GM12874 (cell line): ENCODE data around the gene ABCA10.

Experiments used
- TF ChIP-seq, protein P1 (sequence below): IDR thresholded peaks from 2 replicates; pipeline ENCODE4 v1.5.1; 2011; ENCODE audit warnings: low read depth, mild to moderate bottlenecking, control low read depth, low read length, moderate library complexity; ENCODE audit not compliant: insufficient read depth

ABCA10 gene, protein sequence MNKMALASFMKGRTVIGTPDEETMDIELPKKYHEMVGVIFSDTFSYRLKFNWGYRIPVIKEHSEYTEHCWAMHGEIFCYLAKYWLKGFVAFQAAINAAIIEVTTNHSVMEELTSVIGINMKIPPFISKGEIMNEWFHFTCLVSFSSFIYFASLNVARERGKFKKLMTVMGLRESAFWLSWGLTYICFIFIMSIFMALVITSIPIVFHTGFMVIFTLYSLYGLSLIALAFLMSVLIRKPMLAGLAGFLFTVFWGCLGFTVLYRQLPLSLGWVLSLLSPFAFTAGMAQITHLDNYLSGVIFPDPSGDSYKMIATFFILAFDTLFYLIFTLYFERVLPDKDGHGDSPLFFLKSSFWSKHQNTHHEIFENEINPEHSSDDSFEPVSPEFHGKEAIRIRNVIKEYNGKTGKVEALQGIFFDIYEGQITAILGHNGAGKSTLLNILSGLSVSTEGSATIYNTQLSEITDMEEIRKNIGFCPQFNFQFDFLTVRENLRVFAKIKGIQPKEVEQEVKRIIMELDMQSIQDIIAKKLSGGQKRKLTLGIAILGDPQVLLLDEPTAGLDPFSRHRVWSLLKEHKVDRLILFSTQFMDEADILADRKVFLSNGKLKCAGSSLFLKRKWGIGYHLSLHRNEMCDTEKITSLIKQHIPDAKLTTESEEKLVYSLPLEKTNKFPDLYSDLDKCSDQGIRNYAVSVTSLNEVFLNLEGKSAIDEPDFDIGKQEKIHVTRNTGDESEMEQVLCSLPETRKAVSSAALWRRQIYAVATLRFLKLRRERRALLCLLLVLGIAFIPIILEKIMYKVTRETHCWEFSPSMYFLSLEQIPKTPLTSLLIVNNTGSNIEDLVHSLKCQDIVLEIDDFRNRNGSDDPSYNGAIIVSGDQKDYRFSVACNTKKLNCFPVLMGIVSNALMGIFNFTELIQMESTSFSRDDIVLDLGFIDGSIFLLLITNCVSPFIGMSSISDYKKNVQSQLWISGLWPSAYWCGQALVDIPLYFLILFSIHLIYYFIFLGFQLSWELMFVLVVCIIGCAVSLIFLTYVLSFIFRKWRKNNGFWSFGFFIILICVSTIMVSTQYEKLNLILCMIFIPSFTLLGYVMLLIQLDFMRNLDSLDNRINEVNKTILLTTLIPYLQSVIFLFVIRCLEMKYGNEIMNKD (N-terminal part only)

DNA sequence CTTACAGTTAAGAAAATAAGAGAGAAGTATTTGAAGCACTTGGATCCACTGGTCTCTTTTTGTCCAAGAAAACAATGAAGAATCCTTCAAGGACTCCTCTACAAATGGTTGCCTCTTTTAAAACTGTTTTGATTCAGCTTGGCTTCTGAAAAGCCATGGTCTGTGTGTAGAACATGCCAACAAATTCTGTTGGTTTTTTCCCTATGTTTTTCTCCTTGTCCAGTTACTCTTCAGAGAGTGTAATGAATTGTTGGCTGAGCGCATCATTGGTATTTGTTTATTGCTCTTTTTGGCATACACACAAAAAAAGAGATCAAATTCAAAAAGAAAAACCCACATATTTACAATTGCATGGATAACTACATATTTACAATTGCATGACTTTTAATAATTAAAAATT is at the start of gene ABCA10:
ABCA10 (minus strand) TSS at position 249 of the 400 bp plus-strand sequence. CDS start 3,466 bp downstream, outside the sequence.
- TF ChIP-seq, protein P1, sequence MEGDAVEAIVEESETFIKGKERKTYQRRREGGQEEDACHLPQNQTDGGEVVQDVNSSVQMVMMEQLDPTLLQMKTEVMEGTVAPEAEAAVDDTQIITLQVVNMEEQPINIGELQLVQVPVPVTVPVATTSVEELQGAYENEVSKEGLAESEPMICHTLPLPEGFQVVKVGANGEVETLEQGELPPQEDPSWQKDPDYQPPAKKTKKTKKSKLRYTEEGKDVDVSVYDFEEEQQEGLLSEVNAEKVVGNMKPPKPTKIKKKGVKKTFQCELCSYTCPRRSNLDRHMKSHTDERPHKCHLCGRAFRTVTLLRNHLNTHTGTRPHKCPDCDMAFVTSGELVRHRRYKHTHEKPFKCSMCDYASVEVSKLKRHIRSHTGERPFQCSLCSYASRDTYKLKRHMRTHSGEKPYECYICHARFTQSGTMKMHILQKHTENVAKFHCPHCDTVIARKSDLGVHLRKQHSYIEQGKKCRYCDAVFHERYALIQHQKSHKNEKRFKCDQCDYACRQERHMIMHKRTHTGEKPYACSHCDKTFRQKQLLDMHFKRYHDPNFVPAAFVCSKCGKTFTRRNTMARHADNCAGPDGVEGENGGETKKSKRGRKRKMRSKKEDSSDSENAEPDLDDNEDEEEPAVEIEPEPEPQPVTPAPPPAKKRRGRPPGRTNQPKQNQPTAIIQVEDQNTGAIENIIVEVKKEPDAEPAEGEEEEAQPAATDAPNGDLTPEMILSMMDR = no peak

DNA sequence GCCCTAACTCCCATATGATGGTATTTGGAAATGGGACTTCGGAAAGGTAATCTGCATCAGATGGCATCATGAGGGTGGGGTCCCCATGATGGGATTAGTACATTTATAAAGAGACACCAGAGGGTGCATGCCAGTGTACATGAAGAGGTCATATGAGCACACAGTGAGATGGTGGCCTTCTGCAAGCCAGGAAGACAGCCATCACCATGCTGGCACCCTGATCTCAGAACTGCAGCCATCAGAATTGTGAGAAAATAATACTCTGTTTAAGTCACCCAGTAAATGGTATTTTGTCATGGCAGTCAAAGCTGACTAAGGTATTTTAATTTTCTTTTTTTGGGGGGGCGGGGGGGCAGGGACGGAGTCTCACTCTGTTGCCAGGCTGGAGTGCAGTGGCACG is 47.1 kb upstream of the ABCA10 start:
- TF ChIP-seq, protein P1 = no peak

DNA sequence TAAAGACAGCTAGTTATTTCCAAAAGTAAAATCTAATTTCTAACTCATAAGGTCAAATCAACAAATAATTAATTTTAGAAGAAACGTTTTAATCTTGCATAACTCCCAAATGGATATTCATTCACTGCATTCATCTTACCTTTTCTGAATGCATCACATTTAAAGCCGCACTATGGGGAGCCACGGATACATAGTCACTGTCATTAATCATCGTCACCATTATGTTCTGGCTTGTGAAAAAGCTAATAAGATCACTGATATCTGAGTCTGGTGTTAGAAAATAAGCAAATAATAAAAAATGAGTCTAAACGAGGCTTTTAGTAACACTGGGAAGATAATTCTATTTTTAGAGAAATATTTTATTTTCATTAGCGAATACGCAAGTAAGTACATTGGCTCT is 42.4 kb upstream of the ABCA10 start:
- TF ChIP-seq, protein P1 = no peak

DNA sequence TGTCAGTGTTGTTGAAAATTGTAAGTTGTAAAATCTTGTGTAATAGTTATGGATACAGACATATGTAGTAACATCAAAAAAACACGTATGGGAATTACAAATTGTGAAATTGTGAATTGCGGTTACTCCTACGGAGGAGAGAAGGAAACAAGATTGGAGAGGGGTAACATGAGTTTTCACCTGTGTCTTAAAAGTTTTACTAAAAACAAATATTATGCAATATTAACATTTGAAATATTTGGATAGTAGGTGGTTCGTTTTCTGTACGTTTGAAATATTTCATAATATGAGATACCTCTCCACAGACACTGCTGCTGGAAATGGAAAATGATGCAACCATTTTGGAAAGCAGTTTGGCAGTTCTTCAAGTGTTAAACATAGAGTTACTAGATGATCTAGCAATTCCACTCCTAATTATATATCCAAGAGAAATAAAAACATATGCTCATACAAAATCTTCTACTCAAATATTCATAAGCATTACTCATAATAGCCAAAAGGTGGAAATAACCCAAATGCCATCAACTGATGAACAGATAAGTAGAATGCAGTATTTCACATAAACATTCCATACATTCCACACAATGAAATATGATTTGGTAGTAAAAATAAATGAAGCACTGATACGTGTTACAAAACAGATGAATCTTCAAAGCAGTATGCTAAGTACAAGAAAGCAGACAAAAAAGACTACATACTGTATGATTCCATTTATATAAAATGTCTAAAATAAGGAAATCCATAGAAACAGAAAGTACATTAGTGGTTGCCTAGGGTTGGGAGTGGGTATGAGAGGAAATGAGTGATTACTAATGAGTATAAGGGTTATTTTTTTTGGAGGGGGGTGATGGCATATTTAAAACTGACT is 40.7 kb upstream of the ABCA10 start:
- TF ChIP-seq, protein P1 = no peak

DNA sequence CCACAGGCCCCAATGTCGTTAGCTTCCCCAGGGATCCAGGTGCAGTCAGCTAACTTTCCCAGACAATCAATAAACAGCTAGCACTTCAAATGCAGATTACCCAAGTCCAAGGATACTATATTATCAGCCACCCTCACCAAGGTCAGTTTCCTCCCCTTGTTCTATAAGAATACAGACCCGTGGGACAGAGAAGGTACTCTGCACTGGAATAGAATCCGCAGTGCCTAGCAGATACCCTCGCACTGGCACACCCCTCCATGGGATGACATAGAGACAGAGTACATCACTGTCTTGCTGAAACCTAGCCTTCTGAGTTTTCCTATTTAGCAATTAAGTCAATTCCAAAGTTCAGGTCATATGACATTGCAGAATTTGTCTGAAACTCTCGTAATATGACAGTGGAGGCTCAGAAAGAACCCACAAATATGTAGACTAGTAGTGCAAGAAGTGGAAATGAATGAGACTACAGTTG is 40.0 kb upstream of the ABCA10 start:
- TF ChIP-seq, protein P1 = no peak

DNA sequence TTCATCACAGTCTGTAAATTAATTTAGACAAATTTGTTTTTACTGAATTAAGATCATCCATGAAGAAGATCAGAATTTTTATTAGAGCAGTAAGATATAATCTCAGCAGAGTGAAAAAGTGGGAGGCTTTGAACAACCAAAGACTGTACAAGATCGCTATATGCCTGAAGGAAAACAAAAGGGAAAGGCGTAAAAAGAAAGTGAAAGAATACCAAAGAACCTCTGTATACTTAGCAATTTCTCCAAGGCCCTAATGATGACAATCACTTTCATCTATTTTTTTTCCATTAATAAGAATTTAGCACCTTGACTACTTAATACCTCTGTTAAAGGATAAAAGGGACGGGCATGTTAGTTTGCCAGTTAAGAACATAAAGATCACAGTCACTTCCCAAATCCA is 38.6 kb upstream of the ABCA10 start:
- TF ChIP-seq, protein P1 = no peak
